Panc1 (cell line): ENCODE measurements around the gene ALDH2. TPM values are rescaled to one million over a fixed set of nuclear protein-coding genes. Genes with fewer than 3 reads are reported as not detected.

Experiments
- ATAC-seq: fragments of 200-7000 bp; cut with Tn5 transposase; 2 replicates; pipeline ENCODE4 v1.9.1; 2020; ENCODE audit warnings: mild to moderate bottlenecking, moderate library complexity
- BruUV-seq: library from RNA; stranded (reverse); fragments of 400-500 nt; replicated peaks from 2 replicates; lab custom pipeline; 2021; lab: Mats Ljungman, UMichigan
- CTCF ChIA-PET: fragments of 300-600 bp; sonication (Branson Sonifier 250); formaldehyde crosslinking; loops from one replicate; lab custom pipeline; 2022; ENCODE audit warnings: antibody characterized with exemption; lab: Charles Lee
- POLR2A ChIA-PET: fragments of 300-600 bp; sonication (Branson Sonifier 250); formaldehyde crosslinking; loops from one replicate; lab custom pipeline; 2022; ENCODE audit warnings: antibody characterized with exemption; lab: Charles Lee
- DNase-seq: peaks from one replicate; pipeline ENCODE4 v3.0.0-alpha.2; 2010; ENCODE audit warnings: low read depth, low spot score
- H3K27ac ChIP-seq: 2 replicates; pipeline ENCODE4 v1.5.1; 2011; ENCODE audit warnings: mild to moderate bottlenecking, low read length, inconsistent platforms
- H3K27me3 ChIP-seq: fragments of 200-500 bp; sonication (Bioruptor generic); 2 replicates; pipeline ENCODE4 v1.6.0; 2014; ENCODE audit warnings: low read length, inconsistent platforms; ENCODE audit not compliant: control insufficient read depth, insufficient read depth
- H3K36me3 ChIP-seq: fragments of 200-500 bp; sonication (Bioruptor generic); 2 replicates; pipeline ENCODE4 v1.5.1; 2014; ENCODE audit warnings: inconsistent platforms, mild to moderate bottlenecking, low read length, moderate library complexity; ENCODE audit not compliant: control insufficient read depth, insufficient read depth
- H3K4me1 ChIP-seq: 2 replicates; pipeline ENCODE4 v1.5.1; 2011; ENCODE audit warnings: inconsistent platforms, mild to moderate bottlenecking, low read length, moderate library complexity; ENCODE audit not compliant: control insufficient read depth, insufficient read depth
- H3K4me3 ChIP-seq, 2 experiments: 2 replicates each; pipeline ENCODE4 v1.5.1; 2011 to 2012; ENCODE audit warnings: low read depth in 2 of 2, low read length in 2 of 2, mild to moderate bottlenecking in 2 of 2, inconsistent platforms in 1 of 2, moderate library complexity in 1 of 2
- H3K9me3 ChIP-seq: fragments of 200-500 bp; sonication (Bioruptor generic); 2 replicates; pipeline ENCODE4 v1.5.1; 2014; ENCODE audit warnings: low read depth, mild to moderate bottlenecking, inconsistent platforms, low read length, moderate library complexity; ENCODE audit not compliant: control insufficient read depth, insufficient read depth
- CTCF ChIP-seq: fragments of 450-650 bp; IDR thresholded peaks from 2 replicates; pipeline ENCODE4 v1.5.1; 2017; ENCODE audit warnings: mild to moderate bottlenecking
- POLR2AphosphoS5 ChIP-seq: IDR thresholded peaks from 2 replicates; pipeline ENCODE4 v1.6.1; 2012; ENCODE audit warnings: mild to moderate bottlenecking, low read depth, low read length, moderate library complexity
- REST ChIP-seq, 2 experiments: IDR thresholded peaks; 2 replicates each; pipeline ENCODE4 v1.6.1; 2011 to 2012; ENCODE audit warnings: low read depth in 2 of 2, control low read depth in 1 of 2, low read length in 1 of 2, mild to moderate bottlenecking in 1 of 2, moderate library complexity in 1 of 2; ENCODE audit not compliant: insufficient read depth in 1 of 2
- SIN3A ChIP-seq: IDR thresholded peaks from 2 replicates; pipeline ENCODE4 v1.6.1; 2012; ENCODE audit warnings: low read depth, mild to moderate bottlenecking, low read length, moderate library complexity, borderline replicate concordance; ENCODE audit not compliant: insufficient read depth
- TCF7L2 ChIP-seq: IDR thresholded peaks from 2 replicates; pipeline ENCODE4 v1.6.1; 2011; ENCODE audit warnings: mild to moderate bottlenecking, low read depth, low read length, inconsistent platforms
- in situ Hi-C: cut with HindIII; loops from 2 replicates; pipeline ENCODE4 v1.10.0; 2016; ENCODE audit warnings: low sequenced_read_pairs, low pct_unique_long_range_greater_than_20kb
- intact Hi-C: fragments of 100-400 bp; cut with micrococcal nuclease; formaldehyde crosslinking; loops from one replicate; pipeline ENCODE4 v1.10.0; 2022; ENCODE audit not compliant: unreplicated experiment
- total RNA-seq: library from RNA; stranded (reverse); gene quantifications from one replicate; pipeline ENCODE4 v1.2.1, GENCODE V29; 2021; ENCODE audit not compliant: unreplicated experiment

Gene ALDH2
- total RNA-seq, 1 experiment from 2014 or later = 9.0 TPM

- in situ Hi-C loops (no loop called here), intact Hi-C loops (no loop called here)
- no peak overlapping the region for H3K4me3 ChIP-seq
- H3K36me3 ChIP-seq = no peaks in the 10 kb centered on the region
- no peaks in the 10 kb centered on the region for H3K27me3 ChIP-seq
- ATAC-seq (no peak), DNase-seq (no peak)
- ChIA-PET POLR2A (interaction anchor here (0.5 kb wide), 1 partner anchor 66 kb away, joined by 13 read pairs; no protein-coding TSS in a partner anchor), CTCF (interaction anchor here (0.7 kb wide), 1 partner anchor 34 kb away, joined by 3 read pairs; no protein-coding TSS in a partner anchor)
- TF ChIP-seq REST (IDR thresholded peaks at IDR 0.05; ENCODE audit: insufficient read depth in 1 of 2, low read depth in 2 of 2, low read length in 1 of 2) = no peak
- no peak for TF ChIP-seq CTCF
- TF ChIP-seq POLR2AphosphoS5 = no peak
- no peak for TF ChIP-seq SIN3A
- no TSS peak for BruUV-seq
- no peaks in the 10 kb centered on the region for H3K4me1 ChIP-seq
- no peak overlapping the region for H3K27ac ChIP-seq
- no peaks in the 10 kb centered on the region for H3K9me3 ChIP-seq
Measured at GRCh38 chr12:111756681-111757080, 10.1 kb upstream of the ALDH2 start.

DNA sequence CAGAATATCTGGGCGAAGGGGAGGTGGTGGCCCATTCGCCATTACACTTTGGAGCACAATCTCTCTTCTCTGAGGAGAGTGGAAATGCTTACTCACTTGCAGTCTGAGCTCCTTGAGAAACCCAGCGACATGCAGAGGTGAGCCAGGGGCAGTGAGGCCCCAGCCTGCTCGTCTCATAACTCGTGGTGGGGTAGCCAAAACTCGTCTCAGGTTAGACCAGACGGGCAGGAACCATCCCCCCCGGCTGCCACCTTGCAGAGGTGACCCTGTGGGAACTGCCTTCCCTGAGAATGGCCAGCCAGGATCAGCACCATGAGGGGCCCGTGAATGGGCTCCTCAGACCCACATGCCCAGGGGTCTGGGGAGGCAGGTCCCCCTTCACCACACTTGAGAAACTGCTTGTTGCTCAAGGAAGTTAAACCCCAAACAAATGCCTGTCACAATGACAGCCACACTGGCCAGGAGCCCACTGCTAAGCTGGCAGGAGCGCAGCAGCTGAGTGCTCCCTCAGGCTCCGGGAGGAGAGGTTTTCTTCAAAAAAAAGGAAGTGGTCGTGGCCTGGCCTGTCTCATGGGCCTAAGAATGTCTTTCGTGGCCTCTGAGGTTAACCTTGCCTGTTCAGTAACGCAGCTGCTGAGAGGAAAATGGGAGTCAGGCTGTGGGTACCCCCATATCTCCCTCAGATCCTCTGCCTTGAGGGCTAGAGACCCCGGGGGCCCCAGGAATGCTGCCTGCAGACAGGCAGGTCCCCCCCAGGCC is 9.2 kb upstream of the ALDH2 start:
- in situ Hi-C loops = no loop called here
- POLR2A ChIA-PET = no interaction called here
- Histone ChIP-seq H3K27ac (no peak overlapping the region), H3K27me3 (no peaks in the 10 kb centered on the region), H3K9me3 (no peaks in the 10 kb centered on the region), H3K4me3 (no peak overlapping the region), H3K36me3 (no peaks in the 10 kb centered on the region), H3K4me1 (no peaks in the 10 kb centered on the region)
- no peak for TF ChIP-seq TCF7L2
- no peak for TF ChIP-seq SIN3A
- TF ChIP-seq POLR2AphosphoS5 = no peak
- no peak for TF ChIP-seq CTCF
- TF ChIP-seq REST (IDR thresholded peaks at IDR 0.05; ENCODE audit: insufficient read depth in 1 of 2, low read depth in 2 of 2, low read length in 1 of 2) = no peak
- intact Hi-C loops = no loop called here
- DNase-seq (no peak), ATAC-seq (no peak)
- BruUV-seq = no TSS peak
- CTCF ChIA-PET = no interaction called here
